IPS-20b (cell line): ENCODE data around the gene DAAM1.
A peak's percentile ranks its signal among the peaks of the same experiment; 100 is the strongest.

Experiments used
- H3K27ac ChIP-seq: one replicate; pipeline ENCODE4 v1.5.1; 2013; ENCODE audit warnings: low read length
- H3K27me3 ChIP-seq: 2 replicates; pipeline ENCODE4 v1.6.1; 2013; ENCODE audit warnings: mild to moderate bottlenecking, low read length, inconsistent platforms; ENCODE audit not compliant: insufficient read depth
- H3K36me3 ChIP-seq: 2 replicates; pipeline ENCODE4 v1.6.1; 2013; ENCODE audit warnings: low read depth, mild to moderate bottlenecking, inconsistent platforms, low read length, moderate library complexity; ENCODE audit not compliant: insufficient read depth
- H3K4me1 ChIP-seq: 2 replicates; pipeline ENCODE4 v1.6.1; 2013; ENCODE audit warnings: mild to moderate bottlenecking, control low read depth, inconsistent platforms, low read length, moderate library complexity; ENCODE audit not compliant: insufficient read depth
- H3K4me3 ChIP-seq: 2 replicates; pipeline ENCODE4 v1.5.1; 2013; ENCODE audit warnings: mild to moderate bottlenecking, low read length, inconsistent platforms
- H3K9ac ChIP-seq: 2 replicates; pipeline ENCODE4 v1.6.1; 2013; ENCODE audit warnings: low read depth, mild to moderate bottlenecking, inconsistent platforms, low read length, moderate library complexity
- H3K9me3 ChIP-seq: 2 replicates; pipeline ENCODE4 v1.6.1; 2013; ENCODE audit warnings: mild to moderate bottlenecking, low read depth, low read length, inconsistent platforms; ENCODE audit not compliant: insufficient read depth

The DAAM1 gene

GRCh38 chr14:59188461-59189090, at the start of gene DAAM1:
TSS of gene DAAM1 (plus strand) at chr14:59188667. CDS start at chr14:59263478, 74,811 bp downstream.
- Histone ChIP-seq H3K4me3 (peak within 1 kb of the TSS; percentile 69), H3K27ac (no peak within 1 kb of the TSS), H3K27me3 (peaks cover 37% of the 10 kb centered on the region), H3K9ac (peak within 1 kb of the TSS; percentile 86; the same call in 1 of the 2 replicates), H3K4me1 (peaks cover 4% of the 10 kb centered on the region; the same call in 1 of the 2 replicates), H3K36me3 (no peaks in the 10 kb centered on the region), H3K9me3 (no peaks in the 10 kb centered on the region)

DNA sequence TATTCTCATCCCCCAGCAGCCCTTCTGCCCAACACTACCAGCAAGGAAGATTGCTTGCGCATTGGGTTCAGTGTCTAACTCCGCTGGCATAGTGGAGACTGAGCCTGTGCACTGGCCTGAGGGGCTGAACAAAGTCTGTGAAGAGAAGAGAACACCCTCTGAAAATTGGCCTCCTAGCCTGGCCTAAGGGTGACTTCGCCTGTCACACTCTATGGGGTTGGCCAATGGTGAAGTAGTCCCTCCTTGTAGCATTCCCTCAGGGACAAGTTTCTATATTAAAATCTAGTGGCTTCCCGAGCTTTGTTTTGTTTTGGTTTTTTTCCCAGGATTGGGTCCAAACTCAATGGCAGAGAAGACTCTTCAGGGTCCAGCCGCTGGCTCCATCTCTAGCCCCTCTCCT, 49.1 kb upstream of the DAAM1 start:
- Histone ChIP-seq H3K4me1 (no peaks in the 10 kb centered on the region), H3K36me3 (no peaks in the 10 kb centered on the region), H3K9ac (no peak overlapping the region), H3K27me3 (no peaks in the 10 kb centered on the region), H3K4me3 (no peak overlapping the region), H3K9me3 (no peaks in the 10 kb centered on the region), H3K27ac (no peak overlapping the region)

GRCh38 chr14:59140106-59140843, 48.2 kb upstream of the DAAM1 start:
- Histone ChIP-seq H3K9ac (no peak overlapping the region), H3K27me3 (no peaks in the 10 kb centered on the region), H3K9me3 (no peaks in the 10 kb centered on the region), H3K4me3 (no peak overlapping the region), H3K36me3 (no peaks in the 10 kb centered on the region), H3K4me1 (no peaks in the 10 kb centered on the region), H3K27ac (no peak overlapping the region)

DNA sequence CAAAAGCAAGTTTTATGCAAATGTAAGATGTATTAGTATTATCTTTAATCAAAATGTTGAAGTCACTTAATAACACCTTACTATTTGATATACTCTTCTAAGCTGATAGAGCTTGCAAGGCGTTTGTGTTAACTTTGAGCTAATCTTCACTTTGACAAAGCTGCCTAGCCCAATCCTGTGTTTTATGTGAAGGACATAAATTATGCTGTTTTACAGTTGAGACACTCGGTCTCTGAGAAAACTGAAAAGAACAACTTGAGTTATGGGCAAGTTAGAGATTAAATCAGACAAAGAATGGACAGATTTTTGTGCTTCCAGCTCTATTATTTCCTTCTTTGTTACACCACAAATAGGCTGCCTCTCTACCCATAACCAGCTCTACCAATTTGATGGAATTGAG, 42.0 kb upstream of the DAAM1 start:
- Histone ChIP-seq H3K36me3 (no peaks in the 10 kb centered on the region), H3K4me1 (no peaks in the 10 kb centered on the region), H3K9me3 (no peaks in the 10 kb centered on the region), H3K9ac (no peak overlapping the region), H3K4me3 (no peak overlapping the region), H3K27me3 (no peaks in the 10 kb centered on the region), H3K27ac (no peak overlapping the region)

- Histone ChIP-seq H3K4me1 (no peaks in the 10 kb centered on the region), H3K36me3 (no peaks in the 10 kb centered on the region), H3K9ac (no peak overlapping the region), H3K27me3 (no peaks in the 10 kb centered on the region), H3K9me3 (no peaks in the 10 kb centered on the region), H3K4me3 (no peak overlapping the region), H3K27ac (no peak overlapping the region)
These were observed 41.5 kb upstream of the DAAM1 start for GRCh38 chr14:59147007-59147406.

GRCh38 chr14:59148334-59148900, 40.0 kb upstream of the DAAM1 start:
- no peak overlapping the region for H3K4me3 ChIP-seq
- H3K27me3 ChIP-seq: no peaks in the 10 kb centered on the region
- no peaks in the 10 kb centered on the region for H3K4me1 ChIP-seq
- H3K27ac ChIP-seq: no peak overlapping the region
- no peaks in the 10 kb centered on the region for H3K9me3 ChIP-seq
- no peak overlapping the region for H3K9ac ChIP-seq
- no peaks in the 10 kb centered on the region for H3K36me3 ChIP-seq

DNA sequence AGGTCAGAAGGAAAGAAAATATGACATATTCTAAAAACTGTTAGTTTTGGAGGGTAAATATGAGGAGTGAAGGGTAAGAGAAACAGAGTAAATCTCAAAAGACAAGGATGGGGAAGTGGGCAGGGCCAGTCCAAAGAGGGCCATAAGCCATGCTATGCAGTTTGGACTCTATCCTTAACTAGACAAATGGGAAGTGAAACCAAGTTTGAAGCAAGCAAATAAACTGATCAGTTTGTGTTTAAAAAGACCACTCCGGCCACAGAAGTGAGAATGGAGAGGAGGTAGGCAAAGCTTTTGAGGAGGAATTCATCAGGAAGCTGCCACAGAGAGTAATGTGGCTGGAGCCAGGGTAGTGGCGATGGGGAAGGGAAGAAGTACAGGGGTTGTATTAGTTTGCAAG, 37.5 kb upstream of the DAAM1 start:
- Histone ChIP-seq H3K27me3 (no peaks in the 10 kb centered on the region), H3K4me1 (no peaks in the 10 kb centered on the region), H3K36me3 (no peaks in the 10 kb centered on the region), H3K27ac (no peak overlapping the region), H3K9ac (no peak overlapping the region), H3K9me3 (no peaks in the 10 kb centered on the region), H3K4me3 (no peak overlapping the region)

DNA sequence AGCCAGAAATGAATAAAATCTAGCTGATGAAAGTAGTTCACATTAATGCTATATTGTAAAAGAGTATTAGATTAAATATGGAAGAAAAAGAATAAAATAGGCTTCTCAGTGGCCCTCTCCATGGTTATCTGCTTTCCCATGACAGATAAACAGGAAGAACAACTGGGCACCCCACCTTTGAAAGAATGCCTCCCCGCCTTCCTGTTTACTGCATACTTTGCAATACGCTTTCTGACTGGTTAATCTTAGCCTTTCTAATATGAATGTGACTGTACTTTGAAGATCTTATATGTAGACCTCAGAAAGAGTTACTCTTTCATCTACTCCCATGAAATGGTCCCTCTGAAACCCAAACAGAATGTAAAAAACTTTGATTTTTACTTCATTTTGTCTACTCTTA, 34.1 kb upstream of the DAAM1 start:
- no peaks in the 10 kb centered on the region for H3K36me3 ChIP-seq
- no peaks in the 10 kb centered on the region for H3K9me3 ChIP-seq
- H3K27ac ChIP-seq: no peak overlapping the region
- H3K9ac ChIP-seq: no peak overlapping the region
- no peak overlapping the region for H3K4me3 ChIP-seq
- H3K4me1 ChIP-seq: no peaks in the 10 kb centered on the region
- no peaks in the 10 kb centered on the region for H3K27me3 ChIP-seq

DNA sequence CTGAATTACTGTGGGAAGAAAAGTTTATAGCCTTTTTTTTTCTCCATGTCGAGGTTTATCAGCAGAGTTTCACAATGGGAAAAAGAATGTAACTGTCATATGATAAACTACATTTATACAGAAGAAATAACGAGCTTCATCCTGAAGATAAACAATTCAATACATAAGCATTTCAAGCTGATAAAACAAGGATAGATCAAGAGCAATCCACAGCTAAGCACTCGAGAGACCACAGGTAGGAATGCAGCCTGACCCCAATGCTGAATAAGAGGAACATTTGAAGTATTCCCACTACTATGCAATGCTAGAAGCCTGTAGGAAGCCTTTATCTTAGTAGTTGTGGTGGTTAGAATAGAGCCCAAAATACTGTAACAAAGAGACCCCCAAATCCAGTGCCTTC, 32.6 kb upstream of the DAAM1 start:
- H3K9ac ChIP-seq: no peak overlapping the region
- H3K9me3 ChIP-seq: no peaks in the 10 kb centered on the region
- H3K27ac ChIP-seq: no peak overlapping the region
- H3K4me3 ChIP-seq: no peak overlapping the region
- no peaks in the 10 kb centered on the region for H3K27me3 ChIP-seq
- H3K4me1 ChIP-seq: no peaks in the 10 kb centered on the region
- H3K36me3 ChIP-seq: no peaks in the 10 kb centered on the region

GRCh38 chr14:59159169-59159568, 29.3 kb upstream of the DAAM1 start:
- Histone ChIP-seq H3K36me3 (no peaks in the 10 kb centered on the region), H3K9ac (no peak overlapping the region), H3K4me3 (no peak overlapping the region), H3K9me3 (no peaks in the 10 kb centered on the region), H3K27me3 (no peaks in the 10 kb centered on the region), H3K4me1 (0 out of 2 replicates have a peak, but pooled peaks cover 1% of the 10 kb centered on the region), H3K27ac (no peak overlapping the region)

GRCh38 chr14:59160506-59160905, 28.0 kb upstream of the DAAM1 start:
- H3K4me1 ChIP-seq: 0 out of 2 replicates have a peak, but pooled peaks cover 3% of the 10 kb centered on the region
- H3K9me3 ChIP-seq: no peaks in the 10 kb centered on the region
- no peak overlapping the region for H3K9ac ChIP-seq
- no peak overlapping the region for H3K4me3 ChIP-seq
- no peak overlapping the region for H3K27ac ChIP-seq
- H3K27me3 ChIP-seq: no peaks in the 10 kb centered on the region
- no peaks in the 10 kb centered on the region for H3K36me3 ChIP-seq
